ENCODE results near the gene LTBP1. TPM values are rescaled to one million over a fixed set of nuclear protein-coding genes. Genes with fewer than 3 reads are reported as not detected.

Gene LTBP1
- total and polyA plus RNA-seq, 4 donors, result 5.8 to 57.6 (median 10.2) TPM

GRCh38 chr2:33180915-33181314 is 234.2 kb downstream of the LTBP1 start (continued):
- TF ChIP-seq NR2F2 (IDR thresholded peaks at IDR 0.05), result no peak

- Histone ChIP-seq H3K36me3 (ENCODE audit: control insufficient read depth in 4 of 4, insufficient read depth in 3 of 4, low read depth in 1 of 4, low read length in 3 of 4) (peaks cover 0 to 5% (median 0%) of the 10 kb centered on the region in 4 donors), H3K9me3 (ENCODE audit: control insufficient read depth in 4 of 4, low read length in 3 of 4) (no peaks in the 10 kb centered on the region), H3K27ac (ENCODE audit: low read depth in 1 of 2, low read length in 2 of 2) (no peak overlapping the region), H3K4me3 (ENCODE audit: low read depth in 1 of 3, low read length in 3 of 3) (no peak overlapping the region), H3K27me3 (ENCODE audit: control insufficient read depth in 4 of 4, insufficient read depth in 4 of 4, low read length in 3 of 4) (no peaks in the 10 kb centered on the region), H3K4me1 (ENCODE audit: control insufficient read depth in 4 of 4, insufficient read depth in 4 of 4, low read length in 3 of 4) (no peaks in the 10 kb centered on the region), H3K9ac (ENCODE audit: low read depth in 1 of 2, low read length in 2 of 2) (no peak overlapping the region)
- 85% methylated on average over 4 of the region's 4 CpGs for WGBS
- TF ChIP-seq TAF1 (conservative IDR thresholded peaks at IDR 0.05) (no peak), HNF4G (IDR thresholded peaks at IDR 0.05) (no peak), NR2F2 (IDR thresholded peaks at IDR 0.05) (no peak)
- TF ChIP-seq, protein P1, sequence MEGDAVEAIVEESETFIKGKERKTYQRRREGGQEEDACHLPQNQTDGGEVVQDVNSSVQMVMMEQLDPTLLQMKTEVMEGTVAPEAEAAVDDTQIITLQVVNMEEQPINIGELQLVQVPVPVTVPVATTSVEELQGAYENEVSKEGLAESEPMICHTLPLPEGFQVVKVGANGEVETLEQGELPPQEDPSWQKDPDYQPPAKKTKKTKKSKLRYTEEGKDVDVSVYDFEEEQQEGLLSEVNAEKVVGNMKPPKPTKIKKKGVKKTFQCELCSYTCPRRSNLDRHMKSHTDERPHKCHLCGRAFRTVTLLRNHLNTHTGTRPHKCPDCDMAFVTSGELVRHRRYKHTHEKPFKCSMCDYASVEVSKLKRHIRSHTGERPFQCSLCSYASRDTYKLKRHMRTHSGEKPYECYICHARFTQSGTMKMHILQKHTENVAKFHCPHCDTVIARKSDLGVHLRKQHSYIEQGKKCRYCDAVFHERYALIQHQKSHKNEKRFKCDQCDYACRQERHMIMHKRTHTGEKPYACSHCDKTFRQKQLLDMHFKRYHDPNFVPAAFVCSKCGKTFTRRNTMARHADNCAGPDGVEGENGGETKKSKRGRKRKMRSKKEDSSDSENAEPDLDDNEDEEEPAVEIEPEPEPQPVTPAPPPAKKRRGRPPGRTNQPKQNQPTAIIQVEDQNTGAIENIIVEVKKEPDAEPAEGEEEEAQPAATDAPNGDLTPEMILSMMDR (IDR thresholded peaks at IDR 0.05; ENCODE audit: low read depth, low read length, missing input control), result no peak
- no peak for DNase-seq (ENCODE audit: low spot score)
Observed at GRCh38 chr2:33181466-33181865, 234.7 kb downstream of the LTBP1 start.

DNA sequence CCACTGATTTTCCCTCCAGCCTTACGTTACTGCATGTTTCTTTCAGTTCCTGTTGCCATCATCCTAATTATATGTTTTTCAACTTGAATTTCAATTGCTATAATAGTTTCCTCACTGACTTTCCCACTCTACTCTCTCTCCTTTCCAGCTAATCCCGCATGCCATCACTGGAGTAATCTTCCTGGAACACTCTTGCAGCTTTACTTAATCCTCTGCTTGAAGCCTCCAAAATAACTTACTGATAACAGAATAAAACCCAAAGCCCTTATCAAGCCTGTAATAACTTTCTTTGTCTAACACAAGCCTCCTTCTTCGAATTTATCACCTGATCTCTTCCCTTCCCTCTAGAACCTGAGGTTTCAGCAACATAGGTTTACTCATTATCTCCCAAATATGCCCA is 237.3 kb downstream of the LTBP1 start:
- no peak overlapping the region for H3K4me3 ChIP-seq (ENCODE audit: low read depth in 1 of 3, low read length in 3 of 3)
- WGBS, result 73% methylated on average over 3 of the region's 3 CpGs
- H3K36me3 ChIP-seq (ENCODE audit: control insufficient read depth in 4 of 4, insufficient read depth in 3 of 4, low read depth in 1 of 4, low read length in 3 of 4), result peaks cover 0 to 3% (median 1%) of the 10 kb centered on the region in 4 donors
- no peaks in the 10 kb centered on the region for H3K27me3 ChIP-seq (ENCODE audit: control insufficient read depth in 4 of 4, insufficient read depth in 4 of 4, low read length in 3 of 4)
- H3K9ac ChIP-seq (ENCODE audit: low read depth in 1 of 2, low read length in 2 of 2), result no peak overlapping the region
- no peak for TF ChIP-seq FOXA1 (IDR thresholded peaks at IDR 0.05)
- TF ChIP-seq MAX (IDR thresholded peaks at IDR 0.05), result no peak
- TF ChIP-seq FOXA2 (IDR thresholded peaks at IDR 0.05), result no peak
- no peak for TF ChIP-seq NR2F2 (IDR thresholded peaks at IDR 0.05)
- TF ChIP-seq HNF4G (IDR thresholded peaks at IDR 0.05), result no peak
- TF ChIP-seq, protein P1 (IDR thresholded peaks at IDR 0.05; ENCODE audit: low read depth, low read length, missing input control), result no peak
- no peak for TF ChIP-seq YY1 (IDR thresholded peaks at IDR 0.05)
- no peak for TF ChIP-seq RXRA (IDR thresholded peaks at IDR 0.05)
- no peak for TF ChIP-seq TAF1 (conservative IDR thresholded peaks at IDR 0.05)
- TF ChIP-seq, protein P2, sequence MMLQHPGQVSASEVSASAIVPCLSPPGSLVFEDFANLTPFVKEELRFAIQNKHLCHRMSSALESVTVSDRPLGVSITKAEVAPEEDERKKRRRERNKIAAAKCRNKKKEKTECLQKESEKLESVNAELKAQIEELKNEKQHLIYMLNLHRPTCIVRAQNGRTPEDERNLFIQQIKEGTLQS (IDR thresholded peaks at IDR 0.05), result no peak
- no peak for TF ChIP-seq HNF4A (conservative IDR thresholded peaks at IDR 0.05)
- no peak for TF ChIP-seq GABPA (IDR thresholded peaks at IDR 0.05 in 1 of 2, conservative IDR thresholded peaks at IDR 0.05 in 1 of 2)
- TF ChIP-seq JUND (IDR thresholded peaks at IDR 0.05), result no peak
- H3K4me1 ChIP-seq (ENCODE audit: control insufficient read depth in 4 of 4, insufficient read depth in 4 of 4, low read length in 3 of 4), result no peaks in the 10 kb centered on the region
- no peak overlapping the region for H3K27ac ChIP-seq (ENCODE audit: low read depth in 1 of 2, low read length in 2 of 2)
- no peak for DNase-seq (ENCODE audit: low spot score)
- H3K9me3 ChIP-seq (ENCODE audit: control insufficient read depth in 4 of 4, low read length in 3 of 4), result no peaks in the 10 kb centered on the region

Measured in liver (tissue), 9 donors.